Neural crest cell (in vitro differentiated cells): ENCODE measurements around the gene SH3TC2. TPM values are rescaled to one million over a fixed set of nuclear protein-coding genes. Genes with fewer than 3 reads are reported as not detected.

Experiments
- DNase-seq: peaks from one replicate; pipeline ENCODE4 v3.0.0; 2021; ENCODE audit warnings: low read depth, mixed read lengths, low spot score
- H3K27ac Mint-ChIP-seq: one replicate; pipeline ENCODE4 v1.8.0; 2021; ENCODE audit warnings: mild to moderate bottlenecking, mixed read lengths; ENCODE audit not compliant: unreplicated experiment
- H3K27me3 Mint-ChIP-seq: 2 replicates; pipeline ENCODE4 v1.8.0; 2021; ENCODE audit warnings: low read depth, mild to moderate bottlenecking, mixed read lengths
- H3K36me3 Mint-ChIP-seq: 2 replicates; pipeline ENCODE4 v1.8.0; 2021; ENCODE audit warnings: low read depth, mild to moderate bottlenecking, mixed read lengths
- H3K4me1 Mint-ChIP-seq: 2 replicates; pipeline ENCODE4 v1.8.0; 2021; ENCODE audit warnings: mixed read lengths
- H3K4me3 Mint-ChIP-seq: one replicate; pipeline ENCODE4 v1.8.0; 2021; ENCODE audit warnings: mild to moderate bottlenecking, mixed read lengths
- H3K9me3 Mint-ChIP-seq: 2 replicates; pipeline ENCODE4 v1.8.0; 2021; ENCODE audit warnings: mixed read lengths
- total RNA-seq: library from RNA; stranded (reverse); gene quantifications from 2 replicates; pipeline ENCODE4 v1.2.1, GENCODE V29; 2021
- TF ChIP-seq, protein P1 (sequence below): fragments of 200-600 bp; sonication (generic); conservative IDR thresholded peaks from 2 replicates; pipeline ENCODE4 v1.5.0; 2021; ENCODE audit warnings: antibody characterized with exemption, mild to moderate bottlenecking

SH3TC2 gene
- total RNA-seq, 1 donor from 2014 or later: 9.3 TPM

DNA sequence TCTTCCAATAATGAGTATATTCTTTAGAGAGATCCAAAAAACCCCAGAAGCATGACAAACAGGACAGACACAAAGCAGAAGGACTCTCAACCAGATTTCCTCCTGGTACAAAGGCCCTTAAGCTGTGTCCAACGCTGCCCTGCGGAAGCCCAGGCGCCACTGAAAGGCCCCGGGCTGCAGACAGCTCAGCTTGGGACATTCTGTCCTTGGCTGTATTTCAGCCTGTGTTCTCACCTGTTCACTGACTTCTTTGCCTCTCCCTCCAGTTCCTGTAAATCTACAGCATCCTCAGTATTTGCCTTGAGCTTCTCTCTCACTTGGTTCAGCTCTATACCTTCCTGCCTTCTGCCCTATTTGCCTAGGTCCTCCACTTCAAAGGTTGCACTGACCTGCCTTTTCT lies 96.5 kb downstream of the SH3TC2 start:
- Mint-ChIP-seq H3K4me1 (no peaks in the 10 kb centered on the region), H3K4me3 (no peak overlapping the region), H3K36me3 (no peaks in the 10 kb centered on the region), H3K9me3 (no peaks in the 10 kb centered on the region), H3K27me3 (no peaks in the 10 kb centered on the region), H3K27ac (no peak overlapping the region)
- TF ChIP-seq, protein P1, sequence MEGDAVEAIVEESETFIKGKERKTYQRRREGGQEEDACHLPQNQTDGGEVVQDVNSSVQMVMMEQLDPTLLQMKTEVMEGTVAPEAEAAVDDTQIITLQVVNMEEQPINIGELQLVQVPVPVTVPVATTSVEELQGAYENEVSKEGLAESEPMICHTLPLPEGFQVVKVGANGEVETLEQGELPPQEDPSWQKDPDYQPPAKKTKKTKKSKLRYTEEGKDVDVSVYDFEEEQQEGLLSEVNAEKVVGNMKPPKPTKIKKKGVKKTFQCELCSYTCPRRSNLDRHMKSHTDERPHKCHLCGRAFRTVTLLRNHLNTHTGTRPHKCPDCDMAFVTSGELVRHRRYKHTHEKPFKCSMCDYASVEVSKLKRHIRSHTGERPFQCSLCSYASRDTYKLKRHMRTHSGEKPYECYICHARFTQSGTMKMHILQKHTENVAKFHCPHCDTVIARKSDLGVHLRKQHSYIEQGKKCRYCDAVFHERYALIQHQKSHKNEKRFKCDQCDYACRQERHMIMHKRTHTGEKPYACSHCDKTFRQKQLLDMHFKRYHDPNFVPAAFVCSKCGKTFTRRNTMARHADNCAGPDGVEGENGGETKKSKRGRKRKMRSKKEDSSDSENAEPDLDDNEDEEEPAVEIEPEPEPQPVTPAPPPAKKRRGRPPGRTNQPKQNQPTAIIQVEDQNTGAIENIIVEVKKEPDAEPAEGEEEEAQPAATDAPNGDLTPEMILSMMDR: no peak
- no peak for DNase-seq

DNA sequence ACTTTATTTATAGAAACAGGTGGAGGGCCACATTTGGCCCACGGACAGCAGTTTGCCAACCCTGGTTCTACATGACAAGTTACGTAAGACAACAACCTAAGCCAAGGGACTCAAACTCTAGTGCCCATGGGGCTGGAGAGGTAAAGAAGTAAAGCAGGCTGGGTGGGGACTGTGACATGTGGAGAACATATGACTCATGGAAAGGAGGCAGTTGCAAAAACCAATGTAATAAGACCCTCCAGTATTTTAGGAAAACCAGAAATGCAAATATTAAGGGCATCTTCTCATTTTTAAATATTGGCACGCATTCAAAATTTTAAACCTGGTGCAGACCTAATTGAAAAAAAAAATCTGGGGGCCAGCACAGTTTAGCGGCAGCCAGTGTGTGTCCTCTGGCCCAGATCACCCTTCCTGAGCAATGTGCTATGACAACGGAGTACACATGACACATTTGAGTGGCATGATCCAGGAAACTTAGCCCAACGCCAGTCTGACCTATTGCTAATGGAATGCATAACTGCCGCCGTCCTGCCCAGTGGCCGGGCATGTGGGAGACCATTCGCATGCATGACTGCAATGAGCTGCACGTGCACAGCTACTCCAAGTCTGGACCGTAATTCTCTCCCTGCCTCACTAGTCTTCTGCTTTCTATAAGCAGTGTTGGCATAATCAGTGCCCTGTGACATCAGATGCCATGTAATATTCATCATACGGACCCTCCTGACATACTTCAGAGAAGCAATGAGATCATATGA lies 97.2 kb downstream of the SH3TC2 start:
- TF ChIP-seq, protein P1: no peak
- no peaks in the 10 kb centered on the region for H3K4me1 Mint-ChIP-seq
- H3K9me3 Mint-ChIP-seq: no peaks in the 10 kb centered on the region
- no peaks in the 10 kb centered on the region for H3K36me3 Mint-ChIP-seq
- no peak overlapping the region for H3K4me3 Mint-ChIP-seq
- H3K27ac Mint-ChIP-seq: no peak overlapping the region
- DNase-seq: no peak
- no peaks in the 10 kb centered on the region for H3K27me3 Mint-ChIP-seq

DNA sequence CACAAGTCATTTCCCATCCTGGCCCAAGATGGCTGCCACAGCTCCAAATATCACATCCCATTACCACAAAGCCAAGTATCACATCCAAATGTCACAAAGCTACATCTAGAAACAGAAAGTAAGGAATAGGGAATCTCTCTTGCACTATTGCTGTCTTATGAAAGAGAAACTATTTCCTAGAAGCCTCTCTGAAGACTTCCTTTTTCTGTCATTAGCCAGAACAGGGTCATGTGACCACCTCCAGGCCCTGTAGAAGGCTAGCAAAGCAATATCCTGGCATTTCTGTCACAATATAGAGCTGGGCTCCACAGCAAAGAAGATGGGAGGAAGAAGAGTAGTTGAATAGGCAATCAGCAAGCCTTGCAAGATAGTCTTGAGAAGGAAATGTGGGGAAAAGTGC lies 99.2 kb downstream of the SH3TC2 start:
- no peak for DNase-seq
- H3K9me3 Mint-ChIP-seq: no peaks in the 10 kb centered on the region
- H3K27ac Mint-ChIP-seq: no peak overlapping the region
- no peaks in the 10 kb centered on the region for H3K4me1 Mint-ChIP-seq
- no peaks in the 10 kb centered on the region for H3K36me3 Mint-ChIP-seq
- TF ChIP-seq, protein P1: no peak
- no peaks in the 10 kb centered on the region for H3K27me3 Mint-ChIP-seq
- no peak overlapping the region for H3K4me3 Mint-ChIP-seq

DNA sequence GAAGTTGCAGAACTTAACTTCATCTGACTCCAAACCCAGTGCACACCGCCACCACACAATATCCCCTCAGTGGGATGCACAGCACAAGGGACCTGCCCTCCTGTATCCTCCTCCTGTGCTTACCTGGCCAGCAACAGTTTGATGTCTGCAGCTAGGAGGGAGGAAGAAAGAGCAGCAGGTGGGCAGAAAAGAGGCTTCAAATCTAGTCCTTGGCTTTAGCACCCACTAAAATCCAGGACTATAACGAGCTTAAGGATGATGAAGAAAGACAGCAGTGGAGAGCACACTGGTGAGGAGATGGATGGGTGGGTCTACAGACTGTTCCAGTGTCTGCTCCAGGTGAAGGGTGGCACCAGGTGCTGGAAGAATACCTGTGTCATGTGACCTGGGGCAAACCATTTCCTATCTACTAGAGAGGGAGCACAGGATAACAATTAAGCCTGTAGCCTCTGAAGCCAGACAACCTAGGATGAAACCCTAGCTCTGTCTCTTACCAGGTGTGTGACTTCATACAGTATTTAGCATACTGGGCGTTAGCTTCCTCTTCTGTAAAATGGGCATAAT lies 100.0 kb downstream of the SH3TC2 start:
- Mint-ChIP-seq H3K4me1 (no peaks in the 10 kb centered on the region), H3K9me3 (no peaks in the 10 kb centered on the region), H3K36me3 (no peaks in the 10 kb centered on the region), H3K27ac (no peak overlapping the region), H3K4me3 (no peak overlapping the region), H3K27me3 (no peaks in the 10 kb centered on the region)
- no peak for DNase-seq
- TF ChIP-seq, protein P1: no peak

DNA sequence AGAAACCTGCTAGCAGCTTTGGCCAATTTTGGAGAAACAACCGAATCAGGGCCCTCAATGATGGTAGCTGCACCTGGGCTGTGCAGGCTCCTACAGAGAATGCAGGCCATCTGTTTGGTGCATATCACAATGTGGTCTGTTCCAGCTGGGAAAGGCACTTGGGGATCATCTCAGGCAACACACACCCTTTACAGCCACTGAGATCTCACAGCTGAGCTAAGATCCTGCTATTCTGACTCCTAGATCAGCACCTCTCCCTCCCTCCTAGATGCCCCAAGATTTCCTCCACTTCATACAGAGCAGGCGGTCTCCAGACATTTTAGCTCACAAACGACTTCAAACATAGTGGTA lies 100.7 kb downstream of the SH3TC2 start:
- TF ChIP-seq, protein P1: no peak

More for the DNA sequence above, 100.7 kb downstream of the SH3TC2 start:
- Mint-ChIP-seq H3K27me3 (no peaks in the 10 kb centered on the region), H3K4me3 (no peak overlapping the region), H3K9me3 (no peaks in the 10 kb centered on the region), H3K27ac (no peak overlapping the region), H3K4me1 (no peaks in the 10 kb centered on the region), H3K36me3 (no peaks in the 10 kb centered on the region)
- DNase-seq: no peak
